Femur (tissue), 1 donor: ENCODE results near the gene PTX4.

Experiments used
- DNase-seq: peaks from one replicate; pipeline ENCODE4 v3.0.0-alpha.2; 2017

The PTX4 gene

GRCh38 chr16:1458336-1458976 lies 30.3 kb downstream of the PTX4 start:
- no peak for DNase-seq

- no peak for DNase-seq
Measured at GRCh38 chr16:1457489-1458245, 31.1 kb downstream of the PTX4 start.

GRCh38 chr16:1456951-1457350 lies 31.8 kb downstream of the PTX4 start:
- no peak for DNase-seq

GRCh38 chr16:1455190-1456171 lies 33.3 kb downstream of the PTX4 start:
- DNase-seq = no peak

- DNase-seq = no peak
Measured at GRCh38 chr16:1454561-1454960, 34.2 kb downstream of the PTX4 start.

GRCh38 chr16:1453316-1453715 lies 35.4 kb downstream of the PTX4 start:
- DNase-seq = no peak

GRCh38 chr16:1452530-1452929 lies 36.2 kb downstream of the PTX4 start:
- no peak for DNase-seq

GRCh38 chr16:1451702-1452392 lies 36.9 kb downstream of the PTX4 start:
- DNase-seq = no peak

- no peak for DNase-seq
Measured at GRCh38 chr16:1450841-1451240, 37.9 kb downstream of the PTX4 start.

GRCh38 chr16:1450218-1450617 lies 38.5 kb downstream of the PTX4 start:
- DNase-seq = no peak

GRCh38 chr16:1449201-1449788 lies 39.4 kb downstream of the PTX4 start:
- DNase-seq = no peak

GRCh38 chr16:1448536-1449116 lies 40.1 kb downstream of the PTX4 start:
- no peak for DNase-seq

GRCh38 chr16:1447965-1448364 lies 40.8 kb downstream of the PTX4 start:
- DNase-seq = no peak

- no peak for DNase-seq
Measured at GRCh38 chr16:1446296-1447080, 42.3 kb downstream of the PTX4 start.

- DNase-seq = no peak
Measured at GRCh38 chr16:1445518-1446203, 43.1 kb downstream of the PTX4 start.

GRCh38 chr16:1444730-1445517 lies 43.8 kb downstream of the PTX4 start:
- DNase-seq = no peak

GRCh38 chr16:1443980-1444729 lies 44.6 kb downstream of the PTX4 start, which contains the start of gene CCDC154:
CCDC154 (minus strand) TSS chr16:1444556; CDS start chr16:1444322, 234 bp downstream.
- no peak for DNase-seq

GRCh38 chr16:1443403-1443973 lies 45.3 kb downstream of the PTX4 start:
- DNase-seq = no peak
